GM19099 (cell line): ENCODE results near the gene UBE2J2.

Experiments used
- POLR2A ChIP-seq: IDR thresholded peaks from 3 replicates; pipeline ENCODE4 v1.6.1; 2011; ENCODE audit warnings: low read depth; ENCODE audit not compliant: insufficient read length; ENCODE audit errors: extremely low read depth

Gene UBE2J2

DNA sequence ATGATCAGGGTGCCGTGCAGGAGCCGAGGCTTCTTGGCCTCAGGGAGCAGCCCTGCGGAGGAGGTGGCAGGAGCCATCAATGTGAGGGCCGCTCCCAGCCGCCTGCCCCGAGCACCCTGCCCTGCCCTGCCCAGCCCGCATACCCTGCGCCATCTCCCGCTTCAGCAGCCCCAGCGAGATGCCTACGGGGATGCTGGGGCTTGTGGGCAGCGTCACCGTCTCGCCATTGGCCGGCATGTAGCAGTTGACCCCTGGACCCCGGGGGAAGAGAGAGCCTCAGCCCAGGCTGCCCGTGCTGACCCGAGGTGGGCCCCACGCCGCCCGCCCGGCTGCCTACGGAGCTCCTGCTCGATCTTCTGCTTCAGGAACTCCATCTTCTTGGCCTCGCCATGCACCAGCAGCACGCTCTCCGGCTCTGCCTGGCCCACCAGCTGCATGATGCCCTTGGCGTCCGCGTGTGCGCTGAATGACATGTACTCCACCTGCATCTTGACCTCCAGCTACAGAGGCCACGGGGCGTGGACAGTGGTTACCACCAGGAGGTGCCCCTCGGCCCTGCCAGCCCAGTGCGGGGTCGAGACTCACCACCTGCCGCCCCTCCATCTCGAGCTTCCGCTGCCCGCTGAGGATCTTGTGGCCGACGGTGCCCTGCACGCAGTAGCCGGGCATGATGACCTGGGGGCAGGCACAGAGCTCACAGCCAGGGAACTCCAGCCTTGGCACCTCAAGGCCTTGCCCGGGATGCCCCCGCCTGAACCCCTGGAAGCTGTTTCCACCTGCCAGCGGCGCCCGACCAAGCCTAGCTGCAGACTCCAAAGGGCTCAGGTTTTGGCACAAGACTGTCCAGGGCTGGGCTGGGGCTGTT is 39.0 kb upstream of the UBE2J2 start:
- no peak for TF ChIP-seq POLR2A

DNA sequence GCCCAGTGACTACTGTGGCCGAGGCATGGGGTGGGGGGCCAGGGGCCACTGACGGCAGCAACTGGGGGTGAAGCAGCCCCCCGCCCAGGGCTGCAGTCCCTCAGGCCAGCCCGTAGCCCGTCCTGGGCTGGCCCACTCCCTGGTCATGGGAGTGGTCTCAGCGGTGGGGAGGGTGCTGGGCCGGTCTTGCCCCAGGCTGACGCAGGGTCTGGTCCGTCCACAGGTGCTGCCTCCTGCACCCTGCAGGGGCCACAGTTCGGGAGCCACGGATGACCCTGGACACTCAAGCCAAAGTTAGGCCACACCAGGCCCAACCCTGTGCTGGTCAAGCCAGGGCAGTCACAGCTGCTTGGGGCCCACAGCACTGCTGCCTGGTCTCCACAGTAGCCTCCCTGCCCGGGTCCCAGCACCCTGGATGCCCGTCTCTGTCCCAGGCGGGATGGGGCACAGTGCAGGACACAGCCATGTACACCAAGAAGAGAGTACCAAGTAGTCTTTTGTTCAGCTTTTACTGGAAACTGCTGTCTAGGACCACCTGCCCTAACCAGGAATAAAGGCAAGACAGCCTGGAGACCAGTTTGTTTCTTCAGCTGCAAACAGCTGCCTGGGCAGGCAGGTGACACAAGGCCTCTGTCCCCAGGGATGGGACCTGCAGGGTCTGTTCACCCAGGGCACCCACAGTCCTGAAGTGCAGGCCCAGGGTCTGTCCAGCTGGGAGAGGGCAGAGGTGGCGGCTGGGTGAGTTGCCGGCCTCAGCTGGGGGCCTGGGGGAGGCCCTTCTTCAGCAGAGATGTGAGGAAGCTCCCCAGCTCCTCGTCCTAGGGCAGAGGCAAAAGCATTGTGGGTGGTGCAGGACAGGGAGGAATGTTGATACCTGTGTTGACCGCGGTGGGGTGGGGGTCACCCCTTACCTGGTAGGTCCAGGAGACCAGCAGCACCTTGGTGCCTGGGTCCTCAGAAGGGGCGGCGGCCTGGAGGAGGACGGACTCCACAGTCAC is 37.8 kb upstream of the UBE2J2 start:
- TF ChIP-seq POLR2A: no peak

- no peak for TF ChIP-seq POLR2A
These were observed 36.9 kb upstream of the UBE2J2 start for GRCh38 chr1:1310476-1311053.

DNA sequence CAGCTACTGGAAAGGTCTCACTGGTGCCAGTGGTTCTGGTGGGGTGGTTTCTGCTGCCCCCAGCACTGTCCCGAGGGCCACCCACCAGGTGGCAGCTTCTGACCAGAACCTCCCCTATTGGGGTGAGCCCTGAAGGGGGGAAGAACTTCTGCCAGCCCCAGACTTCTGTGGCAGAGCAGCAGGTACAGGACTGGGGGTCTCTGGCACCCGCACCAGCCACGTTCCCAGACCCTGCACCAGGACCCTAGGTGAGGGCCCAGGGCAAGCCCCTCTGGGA is 36.4 kb upstream of the UBE2J2 start:
- TF ChIP-seq POLR2A: no peak

GRCh38 chr1:1309251-1310108 is 35.8 kb upstream of the UBE2J2 start:
- no peak for TF ChIP-seq POLR2A

DNA sequence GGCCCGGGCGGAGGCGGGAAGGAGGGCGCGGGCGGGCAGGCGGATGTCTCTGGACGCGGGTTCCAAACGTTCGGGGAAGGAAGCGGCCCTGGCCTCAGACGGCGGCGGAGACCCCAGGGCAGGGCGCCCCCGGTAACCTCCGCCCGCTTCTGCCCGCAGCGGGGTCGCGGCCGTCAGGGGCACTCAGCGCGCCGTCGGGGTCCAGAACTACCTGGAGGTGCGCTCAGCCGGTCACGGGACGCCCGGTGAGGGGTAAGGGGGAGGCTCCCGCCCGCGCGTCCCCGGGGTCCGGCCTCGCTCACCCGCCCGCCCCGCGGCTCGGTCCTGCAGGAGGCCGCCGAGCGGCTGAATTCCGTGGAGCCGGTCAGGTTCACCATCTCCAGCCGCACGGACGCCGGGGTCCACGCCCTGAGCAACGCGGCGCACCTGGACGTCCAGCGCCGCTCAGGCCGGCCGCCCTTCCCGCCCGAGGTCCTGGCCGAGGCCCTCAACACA is 35.1 kb upstream of the UBE2J2 start:
- no peak for TF ChIP-seq POLR2A

- peak; percentile 51 for TF ChIP-seq POLR2A
These were observed 34.5 kb upstream of the UBE2J2 start, which contains the start of the genes ACAP3 and PUSL1 for GRCh38 chr1:1307923-1308755. Gene ACAP3, minus strand, starts transcription at chr1:1307930. Its CDS starts 115 bp downstream, at chr1:1307815. Gene PUSL1, plus strand, starts transcription at chr1:1308597. Its CDS starts 47 bp downstream, at chr1:1308644.

GRCh38 chr1:1307261-1307922 is 33.7 kb upstream of the UBE2J2 start:
- TF ChIP-seq POLR2A: no peak

GRCh38 chr1:1306661-1307260 is 33.1 kb upstream of the UBE2J2 start:
- no peak for TF ChIP-seq POLR2A

DNA sequence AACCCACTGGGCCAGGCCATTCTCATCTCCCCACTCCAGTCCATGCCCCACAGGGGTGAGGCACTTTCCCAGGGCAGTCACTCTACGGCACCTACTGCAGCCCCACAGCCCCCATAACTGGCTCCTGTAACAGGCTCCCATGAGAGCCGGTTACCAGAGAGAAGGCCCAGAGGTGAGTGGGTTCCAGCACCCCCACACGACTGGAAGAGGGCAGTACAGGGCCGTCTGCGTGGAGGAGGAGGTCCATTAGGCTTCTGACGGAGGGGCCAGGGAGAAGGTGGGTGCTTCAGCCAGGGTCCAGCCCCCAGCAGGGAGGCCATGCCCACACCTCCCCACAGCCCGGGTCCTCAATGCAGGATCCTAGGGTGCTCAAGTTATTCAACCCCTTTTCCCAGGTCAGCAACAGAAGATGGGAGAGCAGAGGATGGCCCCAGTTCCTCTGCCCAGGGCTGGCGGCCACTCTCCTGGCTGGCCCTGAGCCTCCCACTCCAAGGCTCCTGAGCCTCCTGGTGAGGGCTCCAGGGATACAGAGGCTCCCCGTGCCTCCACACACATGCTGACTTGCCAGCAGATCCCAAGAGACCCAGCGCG is 32.5 kb upstream of the UBE2J2 start:
- TF ChIP-seq POLR2A: no peak

DNA sequence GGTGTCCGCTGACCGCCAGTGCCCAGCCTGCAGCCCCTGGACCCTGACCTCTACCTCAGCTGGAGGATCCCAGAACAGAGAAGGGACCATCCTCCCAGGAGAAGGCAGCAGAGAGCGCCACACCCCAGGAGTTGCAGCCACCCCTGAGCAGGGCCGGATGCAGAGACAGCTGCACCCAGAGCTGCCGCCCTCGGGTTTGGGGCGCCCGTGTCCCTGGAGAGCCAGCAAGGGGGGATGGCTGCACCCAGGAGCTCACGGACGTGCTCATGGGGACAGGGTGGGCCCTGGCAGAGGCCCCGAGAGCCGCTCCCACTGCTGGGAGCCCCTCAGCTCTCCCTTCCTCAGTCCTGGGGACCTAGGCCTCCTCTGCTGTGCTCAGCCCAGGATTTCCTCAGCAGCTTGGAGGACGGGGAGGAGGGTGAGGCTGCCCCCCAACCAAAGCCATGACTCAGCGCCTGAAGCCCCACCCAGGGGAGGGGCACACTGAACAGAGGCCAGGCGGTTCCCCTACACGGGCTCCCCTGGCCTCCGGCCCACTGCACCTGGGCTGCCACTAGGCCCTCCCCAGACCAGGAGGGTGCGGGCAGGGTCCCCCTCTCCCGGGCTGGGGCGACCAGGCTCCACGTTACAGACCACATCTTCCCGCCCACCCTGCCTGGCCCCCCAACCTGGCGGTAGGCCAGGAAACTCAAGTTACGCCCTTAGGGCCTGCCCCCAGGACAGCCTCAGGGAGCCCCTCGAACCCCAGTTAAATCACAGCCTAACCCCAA is 31.8 kb upstream of the UBE2J2 start:
- peak; percentile 42 for TF ChIP-seq POLR2A
